SK-N-SH treated with all-trans-retinoic acid at 6 μM for 48 hours (cell line): ENCODE results near the gene SMARCC1.

Experiments used
- ATAC-seq: fragments of 200-7000 bp; cut with Tn5 transposase; 3 replicates; pipeline ENCODE4 v1.9.1; 2020; ENCODE audit warnings: mild to moderate bottlenecking, moderate library complexity
- ARNTL ChIP-seq: fragments of 450-650 bp; formaldehyde crosslinking; IDR thresholded peaks from 2 replicates; pipeline ENCODE4 v1.5.0; 2020; ENCODE audit warnings: low read depth, mild to moderate bottlenecking, moderate library complexity, borderline replicate concordance
- BACH2 ChIP-seq: fragments of 250-450 bp; sonication (Bioruptor Pico); IDR thresholded peaks from 2 replicates; pipeline ENCODE4 v1.9.0; 2021; ENCODE audit warnings: mild to moderate bottlenecking, borderline replicate concordance
- CREB5 ChIP-seq: fragments of 250-450 bp; sonication (Bioruptor Pico); IDR thresholded peaks from 2 replicates; pipeline ENCODE4 v1.5.1; 2020; ENCODE audit warnings: low read depth, mild to moderate bottlenecking, moderate library complexity
- CSDC2 ChIP-seq: fragments of 250-450 bp; sonication (Bioruptor Pico); IDR thresholded peaks from 2 replicates; pipeline ENCODE4 v1.5.0; 2020; ENCODE audit warnings: mild to moderate bottlenecking, moderate library complexity
- CSRNP3 ChIP-seq: fragments of 250-450 bp; sonication (Bioruptor Pico); IDR thresholded peaks from 2 replicates; pipeline ENCODE4 v1.5.1; 2021; ENCODE audit warnings: mild to moderate bottlenecking, moderate library complexity
- ESRRG ChIP-seq: fragments of 250-450 bp; sonication (Bioruptor Pico); IDR thresholded peaks from 2 replicates; pipeline ENCODE4 v1.6.1; 2021; ENCODE audit warnings: mild to moderate bottlenecking
- ISL1 ChIP-seq: fragments of 250-450 bp; sonication (Bioruptor Pico); IDR thresholded peaks from 2 replicates; pipeline ENCODE4 v2.1.2; 2022; ENCODE audit warnings: mild to moderate bottlenecking, moderate library complexity
- OSR1 ChIP-seq: fragments of 250-450 bp; sonication (Bioruptor Pico); IDR thresholded peaks from 2 replicates; pipeline ENCODE4 v1.8.0; 2022; ENCODE audit warnings: moderate library complexity, mild to moderate bottlenecking, inconsistent platforms
- PATZ1 ChIP-seq: fragments of 250-450 bp; sonication (Bioruptor Pico); IDR thresholded peaks from 2 replicates; pipeline ENCODE4 v1.8.0; 2020; ENCODE audit warnings: mild to moderate bottlenecking, moderate library complexity, borderline replicate concordance
- POU6F1 ChIP-seq: fragments of 250-450 bp; sonication (Bioruptor Pico); IDR thresholded peaks from 2 replicates; pipeline ENCODE4 v1.8.0; 2021; ENCODE audit warnings: low read depth, mild to moderate bottlenecking, moderate library complexity, borderline replicate concordance
- PPARA ChIP-seq: fragments of 250-450 bp; sonication (Bioruptor Pico); IDR thresholded peaks from 2 replicates; pipeline ENCODE4 v1.5.0; 2020; ENCODE audit warnings: mild to moderate bottlenecking, borderline replicate concordance
- RARB ChIP-seq: fragments of 250-450 bp; sonication (Bioruptor Pico); IDR thresholded peaks from 2 replicates; pipeline ENCODE4 v1.8.0; 2021; ENCODE audit warnings: mild to moderate bottlenecking, moderate library complexity
- SNAI2 ChIP-seq: fragments of 250-450 bp; sonication (Bioruptor Pico); IDR thresholded peaks from 2 replicates; pipeline ENCODE4 v1.5.0; 2020; ENCODE audit warnings: mild to moderate bottlenecking, moderate library complexity
- TCF4 ChIP-seq: fragments of 250-450 bp; sonication (Bioruptor Pico); IDR thresholded peaks from 2 replicates; pipeline ENCODE4 v1.8.0; 2021; ENCODE audit warnings: mild to moderate bottlenecking, moderate library complexity, borderline replicate concordance
- TOX ChIP-seq: fragments of 250-450 bp; sonication (Bioruptor Pico); IDR thresholded peaks from 2 replicates; pipeline ENCODE4 v1.8.0; 2021; ENCODE audit warnings: mild to moderate bottlenecking, moderate library complexity, borderline replicate concordance
- TSHZ2 ChIP-seq: fragments of 250-450 bp; sonication (Bioruptor Pico); IDR thresholded peaks from 2 replicates; pipeline ENCODE4 v1.5.0; 2020; ENCODE audit warnings: mild to moderate bottlenecking, moderate library complexity
- ZC3H10 ChIP-seq: fragments of 250-450 bp; sonication (Bioruptor Pico); IDR thresholded peaks from 2 replicates; pipeline ENCODE4 v1.5.1; 2021; ENCODE audit warnings: mild to moderate bottlenecking, moderate library complexity
- ZFP30 ChIP-seq: fragments of 450-650 bp; formaldehyde crosslinking; IDR thresholded peaks from 2 replicates; pipeline ENCODE4 v1.5.0; 2022; ENCODE audit warnings: mild to moderate bottlenecking, moderate library complexity
- ZNF565 ChIP-seq: fragments of 450-650 bp; formaldehyde crosslinking; conservative IDR thresholded peaks from 2 replicates; pipeline ENCODE4 v1.5.0; 2020; ENCODE audit warnings: low read depth, mild to moderate bottlenecking, moderate library complexity
- ZNF70 ChIP-seq: fragments of 450-650 bp; formaldehyde crosslinking; IDR thresholded peaks from 2 replicates; pipeline ENCODE4 v1.5.0; 2020; ENCODE audit warnings: mild to moderate bottlenecking, moderate library complexity
- ZNF8 ChIP-seq: fragments of 450-650 bp; formaldehyde crosslinking; IDR thresholded peaks from 2 replicates; pipeline ENCODE4 v1.5.0; 2020; ENCODE audit warnings: mild to moderate bottlenecking, moderate library complexity

Gene SMARCC1

GRCh38 chr3:47778746-47779145 lies 2.9 kb downstream of the SMARCC1 start (continued):
- TF ChIP-seq CREB5 (no peak), ARNTL (CRISPR knock-in tag) (no peak)

GRCh38 chr3:47772788-47773187 lies 8.9 kb downstream of the SMARCC1 start:
- no peak for TF ChIP-seq CSRNP3 (CRISPR knock-in tag)
- TF ChIP-seq PPARA (CRISPR knock-in tag): no peak
- no peak for TF ChIP-seq ESRRG (CRISPR knock-in tag)
- TF ChIP-seq ZNF70 (CRISPR knock-in tag): no peak
- no peak for TF ChIP-seq CSDC2 (CRISPR knock-in tag)
- TF ChIP-seq ISL1 (CRISPR knock-in tag): no peak
- TF ChIP-seq, all 23 proteins: peak for 0
- ATAC-seq: no peak

- ATAC-seq: no peak
- TF ChIP-seq BACH2: no peak
- no peak for TF ChIP-seq OSR1 (CRISPR knock-in tag)
- no peak for TF ChIP-seq PPARA (CRISPR knock-in tag)
- TF ChIP-seq POU6F1 (CRISPR knock-in tag): no peak
- no peak for TF ChIP-seq ZNF8 (CRISPR knock-in tag)
- no peak for TF ChIP-seq SNAI2 (CRISPR knock-in tag)
- no peak for TF ChIP-seq ZNF70 (CRISPR knock-in tag)
- TF ChIP-seq ZFP30 (CRISPR knock-in tag): no peak
- no peak for TF ChIP-seq TSHZ2 (CRISPR knock-in tag)
- no peak for TF ChIP-seq TCF4 (CRISPR knock-in tag)
- TF ChIP-seq ZNF565: no peak
- TF ChIP-seq RARB (CRISPR knock-in tag): no peak
- no peak for TF ChIP-seq ISL1 (CRISPR knock-in tag)
- no peak for TF ChIP-seq ARNTL (CRISPR knock-in tag)
- no peak for TF ChIP-seq ZC3H10 (CRISPR knock-in tag)
- no peak for TF ChIP-seq TOX (CRISPR knock-in tag)
- TF ChIP-seq, all 23 proteins: peak for 0
These were observed 9.6 kb downstream of the SMARCC1 start for GRCh38 chr3:47772047-47772446.

- TF ChIP-seq ZC3H10 (CRISPR knock-in tag) (no peak), ZFP30 (CRISPR knock-in tag) (no peak), OSR1 (CRISPR knock-in tag) (no peak), BACH2 (no peak), PATZ1 (CRISPR knock-in tag) (no peak), TSHZ2 (CRISPR knock-in tag) (no peak), ZNF70 (CRISPR knock-in tag) (no peak), ISL1 (CRISPR knock-in tag) (no peak), PPARA (CRISPR knock-in tag) (no peak), SNAI2 (CRISPR knock-in tag) (no peak), ZNF8 (CRISPR knock-in tag) (no peak), ARNTL (CRISPR knock-in tag) (no peak), CSDC2 (CRISPR knock-in tag) (no peak)
- ATAC-seq: no peak
These were observed 15.5 kb downstream of the SMARCC1 start for GRCh38 chr3:47766186-47766585.
